GM19397 (cell line): ENCODE data around the gene E2F6.

Experiments used
- ATAC-seq: cut with Tn5 transposase; IDR thresholded peaks from one replicate; pipeline ENCODE4 v1.9.1; 2021; ENCODE audit warnings: mild to moderate bottlenecking, moderate library complexity; ENCODE audit not compliant: unreplicated experiment

The E2F6 gene, protein sequence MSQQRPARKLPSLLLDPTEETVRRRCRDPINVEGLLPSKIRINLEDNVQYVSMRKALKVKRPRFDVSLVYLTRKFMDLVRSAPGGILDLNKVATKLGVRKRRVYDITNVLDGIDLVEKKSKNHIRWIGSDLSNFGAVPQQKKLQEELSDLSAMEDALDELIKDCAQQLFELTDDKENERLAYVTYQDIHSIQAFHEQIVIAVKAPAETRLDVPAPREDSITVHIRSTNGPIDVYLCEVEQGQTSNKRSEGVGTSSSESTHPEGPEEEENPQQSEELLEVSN

DNA sequence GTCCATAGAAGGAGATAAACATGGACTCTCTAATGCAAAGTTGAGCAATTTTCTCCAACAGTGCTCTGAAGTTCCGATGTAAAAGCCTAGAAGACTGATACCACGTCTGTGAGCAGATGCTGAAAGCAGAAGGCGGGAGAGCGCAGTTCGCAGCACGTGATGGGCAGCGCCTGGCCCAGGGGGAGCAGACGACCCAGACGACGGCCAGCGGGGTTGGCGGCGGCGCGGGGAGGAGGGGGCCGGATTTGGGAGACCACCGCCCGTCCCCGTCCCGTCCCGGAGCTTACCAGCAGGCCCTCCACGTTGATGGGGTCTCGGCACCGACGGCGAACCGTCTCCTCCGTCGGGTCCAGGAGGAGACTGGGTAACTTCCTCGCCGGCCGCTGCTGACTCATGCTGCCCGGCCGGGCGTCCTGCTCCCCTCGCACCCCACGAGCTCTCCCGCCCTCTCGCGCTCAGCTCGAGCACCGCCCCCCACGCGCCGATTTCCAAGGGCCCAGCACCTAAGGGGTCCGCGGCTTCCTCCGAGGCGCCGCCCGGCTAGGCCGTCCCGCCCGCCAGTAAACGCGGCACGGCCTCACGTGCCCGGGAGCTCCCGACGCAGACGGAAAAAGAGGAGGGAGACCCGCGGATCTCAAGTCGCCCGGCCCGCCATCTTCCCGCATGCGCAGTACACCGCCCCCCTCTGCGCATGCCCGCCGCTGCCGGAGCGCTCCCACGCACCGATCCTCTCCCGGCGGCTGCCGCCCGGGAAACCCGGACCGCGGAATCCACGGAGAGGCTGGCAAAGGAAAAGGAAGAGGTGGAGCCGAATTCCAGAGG, at the start of gene E2F6:
E2F6 (minus strand) TSS at position 677 of the 822 bp plus-strand sequence; CDS start at position 395, 282 bp downstream.
- ATAC-seq: peak; percentile 82

DNA sequence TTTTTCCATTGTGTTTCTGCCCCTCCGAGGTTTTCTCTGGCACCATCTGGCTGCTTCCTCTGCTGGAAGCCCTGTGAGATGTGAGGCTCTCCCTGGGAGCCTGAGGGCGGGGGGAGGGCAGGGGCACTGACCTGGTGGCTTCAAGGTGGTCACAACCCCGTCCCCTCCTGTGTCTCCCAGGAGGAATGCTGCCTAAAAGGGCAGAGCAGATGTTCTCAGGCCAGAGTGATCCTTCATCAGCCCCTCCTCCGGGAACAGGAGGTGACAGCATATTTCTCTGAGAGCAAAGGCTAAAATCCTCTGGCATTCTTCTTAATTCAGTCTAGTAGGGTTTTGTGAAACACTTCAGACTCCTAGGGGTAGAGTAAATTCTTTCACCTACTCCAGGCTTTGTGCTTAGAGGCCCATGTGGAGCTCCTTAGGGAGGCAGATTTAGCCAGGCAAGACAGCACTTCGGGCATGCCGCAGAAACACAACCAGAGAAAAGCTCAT, 49.6 kb upstream of the E2F6 start:
- no peak for ATAC-seq

DNA sequence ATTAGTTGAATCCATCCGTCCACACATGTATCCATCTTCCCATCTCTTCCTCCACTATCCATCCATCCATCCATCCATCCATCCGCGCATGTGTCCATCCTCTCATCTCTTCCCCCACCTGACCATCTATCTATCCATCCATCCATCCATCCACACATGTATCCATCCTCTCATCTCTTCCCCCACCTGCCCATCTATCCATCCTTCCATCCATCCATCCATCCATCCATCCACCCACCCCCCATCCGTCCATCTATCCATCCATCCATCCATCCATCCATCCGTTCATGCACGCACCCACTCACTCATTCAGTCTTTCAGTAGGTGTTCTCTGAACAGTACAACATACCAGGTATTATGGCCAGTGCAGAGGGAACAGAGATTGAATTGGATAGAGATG, 48.9 kb upstream of the E2F6 start:
- ATAC-seq: no peak

DNA sequence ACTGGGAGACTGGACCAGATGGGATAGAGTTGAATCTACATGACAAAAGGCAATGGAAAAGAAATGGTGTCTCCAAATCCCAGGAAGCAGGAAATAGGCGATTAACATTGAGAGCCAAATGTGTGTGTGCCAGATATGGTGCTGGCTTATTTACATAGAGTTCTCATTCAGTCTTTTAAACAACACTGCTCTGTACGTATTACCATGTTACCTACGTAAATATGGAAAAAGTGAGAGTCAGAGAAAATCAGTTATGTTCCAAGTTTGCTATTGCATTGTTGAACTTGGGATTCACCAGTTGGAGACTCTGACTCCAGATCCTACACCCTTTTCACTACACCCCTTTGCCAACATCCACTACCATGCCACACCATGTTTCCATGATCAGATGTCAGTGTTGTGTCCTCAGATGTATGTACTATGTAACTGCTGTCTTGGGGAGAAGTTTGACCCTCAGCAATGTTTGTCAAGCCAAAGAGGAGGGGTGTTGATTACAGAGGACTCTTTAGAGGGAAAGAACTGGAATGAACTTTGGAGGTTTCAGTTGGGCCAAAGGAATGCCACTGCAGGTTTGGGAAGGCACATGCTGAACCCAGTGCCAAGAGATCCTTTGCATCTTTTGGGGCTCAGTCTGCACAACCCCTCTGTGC, 48.2 kb upstream of the E2F6 start:
- ATAC-seq: no peak

DNA sequence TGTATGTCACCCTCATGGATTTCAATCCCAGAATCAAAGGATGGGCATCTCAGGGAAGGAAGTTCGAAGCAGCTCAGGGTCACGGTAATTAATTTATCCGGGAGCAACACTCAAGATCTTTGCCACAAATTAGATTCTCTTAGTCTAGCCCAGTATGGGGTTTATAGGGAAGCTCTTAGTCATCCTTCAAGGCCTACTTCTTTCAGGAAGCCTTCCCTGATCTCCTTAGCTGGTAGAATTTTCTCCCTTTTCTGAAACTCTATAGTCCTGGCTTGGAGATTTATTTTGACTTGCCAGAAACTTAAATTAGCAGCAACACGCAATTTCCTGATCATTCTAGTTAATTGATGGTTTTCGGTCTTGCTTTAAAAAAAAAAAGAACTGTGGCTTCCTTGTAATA, 47.4 kb upstream of the E2F6 start:
- no peak for ATAC-seq

DNA sequence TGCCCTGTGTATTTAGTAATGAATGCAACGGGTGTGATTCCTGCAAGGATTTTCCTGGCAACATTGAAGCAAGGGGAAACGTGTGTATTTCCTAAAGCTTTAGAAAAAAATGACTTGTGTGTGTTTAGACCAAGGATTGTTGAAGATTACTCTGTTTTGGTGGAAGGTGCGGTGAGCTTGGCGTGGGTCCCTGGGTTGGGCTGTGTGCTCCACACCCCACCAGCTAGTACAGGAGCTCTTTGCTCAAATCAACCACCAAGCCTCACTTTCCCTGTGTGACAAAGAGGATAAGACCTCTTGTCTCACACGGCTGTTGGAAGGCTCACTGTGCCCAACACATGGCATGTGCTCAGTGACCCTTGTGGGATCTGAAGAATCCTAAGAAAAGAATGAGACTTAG, 46.5 kb upstream of the E2F6 start:
- no peak for ATAC-seq

DNA sequence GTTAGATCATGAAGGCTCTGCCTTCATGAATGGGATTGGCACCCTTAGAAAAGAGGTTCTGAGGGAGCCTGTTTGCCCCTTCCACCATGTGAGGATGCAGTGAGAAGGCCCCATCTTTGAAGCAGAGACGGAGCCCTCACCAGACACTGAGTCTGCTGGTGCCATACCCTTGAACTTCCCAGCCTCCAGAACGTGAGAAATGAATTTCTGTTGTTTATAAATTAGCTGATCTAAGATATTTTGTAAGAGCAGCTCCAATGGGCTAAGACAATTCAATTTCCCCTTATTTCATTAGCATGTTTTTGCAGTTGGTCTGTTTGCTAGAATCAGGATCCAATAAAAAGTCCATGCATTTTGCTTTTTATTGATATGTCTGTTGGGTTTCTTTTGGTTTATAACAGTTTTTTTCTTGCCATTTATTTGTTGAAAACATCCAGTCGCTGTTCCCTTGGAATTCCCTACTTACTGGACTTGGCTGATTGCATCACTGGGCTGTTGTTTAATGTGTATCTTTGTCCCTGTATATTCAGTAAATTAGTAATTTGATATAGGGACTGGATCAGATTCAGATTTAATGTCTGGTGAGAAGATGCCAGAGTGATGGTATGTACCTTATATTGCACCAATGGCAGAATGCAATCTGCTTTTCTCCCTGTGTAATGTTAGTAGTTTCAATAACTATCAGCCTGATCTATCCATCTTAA, 43.8 kb upstream of the E2F6 start:
- ATAC-seq: no peak

DNA sequence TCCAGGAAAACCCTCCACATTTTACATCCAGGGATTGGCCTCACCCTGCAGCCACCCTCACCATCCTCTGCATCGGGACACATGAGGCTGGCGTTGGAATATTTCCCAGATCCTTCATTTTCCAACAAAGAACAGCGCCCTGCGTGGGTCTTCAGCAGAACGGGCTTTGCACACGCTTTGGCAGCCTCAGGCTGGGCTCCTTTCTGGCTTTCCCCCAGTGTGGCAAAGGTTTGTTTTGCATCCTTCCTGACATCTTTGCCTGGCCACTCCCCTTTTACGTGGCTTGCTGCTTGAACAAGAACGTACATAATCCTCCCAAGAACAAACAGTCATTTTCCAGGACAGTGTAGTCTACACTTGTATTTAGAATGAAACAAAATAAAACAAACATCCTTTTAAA, 42.3 kb upstream of the E2F6 start:
- no peak for ATAC-seq

DNA sequence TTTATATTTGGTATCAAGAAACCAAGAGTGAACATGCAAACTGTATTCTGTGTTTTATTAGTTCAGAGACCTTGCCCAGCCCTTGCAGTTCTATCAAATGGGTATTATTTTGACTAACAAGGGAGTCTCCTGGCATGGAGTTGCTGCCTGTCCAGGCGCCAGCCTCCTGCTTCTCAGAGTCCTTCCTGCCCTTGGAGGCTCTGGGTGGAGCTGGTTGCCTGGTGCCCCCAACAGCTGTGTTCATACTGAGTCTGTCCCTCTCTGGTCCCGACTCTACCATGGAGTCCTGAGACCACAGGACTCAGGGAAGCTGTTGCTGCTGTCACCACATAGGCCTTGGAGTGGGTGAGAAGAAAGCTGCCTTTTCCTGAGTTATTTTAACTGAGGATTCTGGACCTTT, 41.6 kb upstream of the E2F6 start:
- no peak for ATAC-seq

DNA sequence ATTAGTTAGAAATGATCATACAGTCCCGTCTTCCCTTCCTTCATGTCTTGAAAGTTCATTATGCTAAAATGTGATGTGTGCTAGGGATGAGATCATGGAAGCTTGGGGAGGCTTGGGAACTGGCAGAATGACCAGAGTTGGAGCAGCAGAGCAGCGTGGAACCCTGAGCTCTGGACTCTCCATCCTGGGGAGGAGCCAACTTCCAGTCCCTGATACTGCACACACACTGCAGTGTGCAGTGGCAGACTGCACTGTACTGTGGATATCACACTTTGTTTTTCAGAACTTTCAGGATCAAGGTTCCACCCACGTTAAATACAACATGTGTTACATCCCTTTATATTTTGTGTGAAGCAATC, 40.6 kb upstream of the E2F6 start:
- no peak for ATAC-seq

DNA sequence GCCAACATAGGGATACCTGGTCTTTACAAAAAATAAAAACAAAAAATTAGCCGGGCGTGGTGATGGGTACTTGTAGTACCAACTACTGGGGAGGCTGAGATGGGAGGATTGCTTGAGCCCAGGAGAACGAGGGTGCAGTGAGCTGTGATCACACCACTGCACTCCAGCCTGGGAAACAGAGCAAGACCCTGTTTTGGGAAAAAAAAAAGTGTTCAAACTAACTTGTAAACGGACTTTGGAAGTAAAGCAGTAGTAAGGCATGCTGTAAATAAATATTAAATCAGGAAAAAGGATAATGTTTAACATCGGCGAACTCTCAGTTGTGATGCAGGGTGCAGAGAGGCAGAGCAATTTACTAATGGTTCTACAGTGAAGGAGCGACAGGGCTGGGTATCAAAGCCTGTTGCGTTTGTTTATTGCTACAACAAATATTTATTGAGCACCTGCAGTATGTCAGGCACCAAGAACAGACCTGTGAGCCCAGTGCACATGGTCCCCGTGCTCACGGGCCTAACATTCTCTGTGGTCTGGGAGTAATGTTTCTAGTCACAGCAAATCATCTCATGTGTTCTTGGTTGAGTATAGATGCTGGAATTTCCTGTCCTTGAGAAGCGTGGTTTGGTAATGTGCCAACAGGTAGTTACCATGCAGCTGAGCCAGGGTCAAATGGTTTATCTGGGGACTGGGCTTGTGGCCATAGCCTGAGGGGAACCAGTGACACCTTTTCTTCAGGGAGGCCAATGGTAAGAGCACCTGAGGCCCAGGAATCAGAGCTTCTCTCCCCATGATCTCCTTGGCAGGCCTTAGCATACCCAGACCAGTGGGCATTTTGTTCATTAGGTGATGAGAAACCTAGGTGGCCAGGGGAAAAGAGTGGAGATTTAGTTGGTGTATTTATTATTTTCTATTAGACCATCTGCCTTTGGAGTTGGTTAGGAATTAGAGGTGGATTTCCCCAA, 40.0 kb upstream of the E2F6 start:
- ATAC-seq: no peak

DNA sequence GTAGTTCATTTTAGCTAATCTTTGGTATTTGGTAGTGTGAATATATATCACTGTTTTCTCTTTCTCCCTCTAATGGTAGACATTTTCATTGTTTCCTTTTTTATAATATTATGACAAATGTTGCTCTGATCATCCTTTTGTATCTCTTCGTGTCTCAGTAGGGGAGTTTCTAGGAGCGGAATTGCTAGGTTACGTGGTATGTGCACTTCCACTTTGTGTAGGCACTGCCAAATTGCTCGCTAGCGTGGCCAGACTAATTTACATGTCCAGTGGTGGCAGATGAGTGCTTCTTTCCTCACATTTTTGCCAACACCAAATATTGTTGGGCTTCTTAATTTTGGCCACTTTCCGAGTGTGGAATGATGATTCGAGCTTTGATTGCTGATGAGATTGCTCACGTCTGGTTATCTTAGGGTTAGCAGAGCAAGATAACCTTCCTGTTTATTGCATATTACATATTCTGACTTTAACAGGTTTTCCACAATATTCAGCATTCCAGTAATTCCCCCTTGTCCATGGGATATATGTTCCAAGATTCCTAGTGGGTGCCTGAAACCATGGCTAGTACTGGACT, 37.5 kb upstream of the E2F6 start:
- no peak for ATAC-seq

DNA sequence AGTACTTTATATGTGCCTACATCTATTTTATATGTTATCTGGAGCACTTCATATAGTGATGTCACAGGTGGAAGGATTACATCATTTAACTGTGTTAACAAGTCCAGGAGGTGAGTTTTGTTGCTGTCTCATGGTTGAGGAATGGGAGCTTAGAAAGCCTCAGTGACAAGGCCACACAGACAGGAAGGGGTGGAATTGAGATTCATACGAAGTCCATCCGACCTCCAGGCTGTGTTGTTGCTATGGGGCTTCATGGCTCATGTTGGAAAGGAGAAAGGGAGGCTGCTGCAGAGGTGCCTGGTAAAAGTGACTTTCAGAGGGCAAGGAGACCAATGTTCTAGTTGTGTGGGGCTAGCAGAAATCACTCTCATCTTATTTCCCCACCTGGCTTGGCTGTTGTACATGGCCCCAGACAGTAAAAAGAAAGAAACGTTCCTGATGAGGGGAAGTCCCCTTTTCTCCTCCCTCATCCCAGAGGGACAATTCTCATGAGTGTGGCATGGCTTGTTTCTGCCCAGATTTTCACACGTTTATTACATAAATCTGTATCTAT, 36.9 kb upstream of the E2F6 start:
- no peak for ATAC-seq

DNA sequence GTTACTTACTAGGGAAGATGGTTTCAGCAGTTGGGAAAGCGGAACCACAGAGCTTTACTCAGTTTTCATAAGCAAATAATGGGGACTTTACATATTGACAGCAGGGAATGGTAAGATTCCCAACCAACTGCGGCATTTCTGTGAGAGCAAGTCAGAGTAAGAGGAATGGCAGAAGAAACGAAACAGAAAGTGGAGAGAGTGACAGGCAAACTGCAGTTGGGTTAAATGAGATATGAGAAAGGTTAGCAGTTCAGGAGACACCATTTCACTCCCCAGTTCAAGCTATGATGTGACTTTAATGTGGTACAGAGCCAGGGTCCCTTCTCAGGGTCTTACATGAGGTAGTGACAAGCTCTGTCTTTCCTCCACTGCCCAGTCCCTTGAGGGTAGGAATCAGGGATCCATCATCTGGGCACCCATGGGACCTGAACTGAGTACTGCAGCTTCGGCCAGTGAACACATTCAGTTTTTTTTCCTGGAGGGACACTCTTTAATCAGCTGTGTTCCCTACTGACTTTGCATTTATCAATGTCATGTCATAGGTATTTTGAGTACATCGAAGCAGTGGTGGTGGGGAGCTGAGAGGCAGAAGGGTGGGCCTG, 34.8 kb upstream of the E2F6 start:
- no peak for ATAC-seq

DNA sequence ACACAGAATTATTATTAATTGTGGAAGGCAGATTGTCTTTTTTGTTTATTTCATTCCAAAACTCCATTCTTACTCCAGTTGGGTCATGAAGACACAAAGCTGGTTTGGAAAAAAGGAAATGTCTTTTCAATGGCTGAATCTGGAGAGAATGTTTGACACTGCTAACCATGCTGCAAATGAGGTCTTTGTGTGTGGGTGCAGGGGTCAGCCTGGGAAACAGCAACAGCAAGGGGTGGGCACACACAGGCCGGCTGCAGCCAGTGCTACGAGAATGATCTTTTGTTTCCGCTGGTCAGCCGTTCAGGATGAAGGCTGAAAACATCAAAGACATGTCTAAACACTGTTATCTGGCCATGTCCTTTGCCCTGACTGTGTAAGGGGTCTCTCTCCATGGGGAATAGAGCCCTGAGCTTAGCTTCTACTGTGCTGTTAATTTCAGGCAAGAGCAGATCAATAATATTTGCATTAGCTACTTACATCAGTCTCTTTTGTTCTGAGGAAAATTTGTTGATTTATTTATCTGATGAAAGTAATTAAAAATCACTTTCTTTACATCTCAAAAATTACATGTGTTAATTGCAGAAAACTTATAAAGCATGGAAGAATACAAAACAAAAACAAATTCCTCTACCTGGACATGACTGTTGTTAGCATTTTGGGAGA, 33.3 kb upstream of the E2F6 start:
- no peak for ATAC-seq

DNA sequence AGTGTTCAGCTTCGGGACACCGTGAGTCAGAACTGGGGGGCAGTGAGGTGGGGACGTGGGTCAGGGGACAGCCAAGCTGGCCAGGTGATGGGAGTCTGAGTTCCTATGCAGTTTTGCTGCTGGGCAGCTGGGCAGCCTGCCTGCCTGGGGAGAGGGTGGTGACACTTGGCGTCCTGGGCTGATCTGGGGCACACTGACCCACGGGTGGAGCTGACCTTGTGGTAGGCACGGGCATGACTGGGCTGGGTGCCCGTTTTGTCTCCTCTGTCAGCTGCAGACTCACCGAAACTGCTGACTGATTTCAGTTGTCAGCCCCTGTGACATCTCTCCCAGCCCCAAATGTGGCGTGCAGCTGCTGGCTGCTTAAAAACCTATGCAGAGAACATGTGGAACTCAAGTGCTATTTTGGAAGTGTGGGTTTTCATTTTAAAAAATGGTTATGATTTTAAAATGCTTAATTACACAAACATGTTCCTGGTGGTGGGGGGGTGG, 32.6 kb upstream of the E2F6 start:
- ATAC-seq: peak; percentile 80

DNA sequence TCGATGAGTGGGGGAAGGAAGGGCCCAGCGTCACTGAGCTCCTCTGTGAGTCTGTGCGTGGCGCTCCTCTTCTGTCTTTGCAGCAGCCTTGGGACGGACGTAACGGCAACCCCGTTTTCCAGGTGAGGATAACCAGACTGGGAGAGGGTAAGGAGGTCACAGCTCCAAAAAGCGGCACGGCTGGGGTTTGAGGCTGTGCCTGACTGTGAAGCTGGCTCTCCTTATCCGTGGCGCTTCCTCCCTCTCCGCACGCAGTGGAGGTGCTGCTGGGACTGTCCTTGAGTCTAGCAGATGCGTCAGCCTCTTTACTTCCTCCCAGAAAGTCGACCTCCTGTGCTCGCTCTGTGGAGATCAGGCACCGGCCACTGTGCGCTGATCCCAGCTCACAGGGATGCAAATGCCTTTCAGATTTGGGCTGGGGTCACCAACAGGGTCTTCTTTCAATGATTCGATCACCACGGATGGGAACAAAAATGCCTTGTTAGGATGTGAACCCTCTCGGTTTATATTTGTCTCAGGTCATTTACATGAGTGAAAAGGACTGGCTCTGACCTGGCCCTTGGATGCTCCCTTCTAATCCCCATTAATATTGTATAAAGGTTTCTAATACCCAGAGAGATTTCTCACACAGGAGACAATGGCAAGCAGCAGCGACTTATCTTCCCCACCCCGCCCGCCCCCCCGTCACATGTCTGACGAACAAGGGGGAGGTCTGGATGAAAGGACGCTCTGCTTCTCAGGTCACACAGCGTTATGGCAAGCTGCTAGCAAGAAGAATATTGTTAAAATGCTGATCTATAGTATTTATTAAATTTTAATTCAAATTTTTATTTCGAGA, 30.1 kb upstream of the E2F6 start:
- no peak for ATAC-seq
